ENCODE measurements around the gene BICRA.

The BICRA gene

GRCh38 chr19:47657719-47658118 is 48.8 kb downstream of the BICRA start (continued):
- TF ChIP-seq POU6F1 (CRISPR knock-in tag; IDR thresholded peaks at IDR 0.05; ENCODE audit: borderline replicate concordance, low read depth) (no peak), TOX (CRISPR knock-in tag; IDR thresholded peaks at IDR 0.05; ENCODE audit: borderline replicate concordance) (no peak)

- TF ChIP-seq BACH2 (CRISPR knock-in tag; IDR thresholded peaks at IDR 0.05; ENCODE audit: borderline replicate concordance), result no peak
- TF ChIP-seq PPARA (CRISPR knock-in tag; IDR thresholded peaks at IDR 0.05; ENCODE audit: borderline replicate concordance), result no peak
- TF ChIP-seq PATZ1 (CRISPR knock-in tag; IDR thresholded peaks at IDR 0.05; ENCODE audit: borderline replicate concordance), result no peak
- TF ChIP-seq ARNTL (CRISPR knock-in tag; IDR thresholded peaks at IDR 0.05; ENCODE audit: borderline replicate concordance, low read depth), result no peak
- TF ChIP-seq POU6F1 (CRISPR knock-in tag; IDR thresholded peaks at IDR 0.05; ENCODE audit: borderline replicate concordance, low read depth), result no peak
- TF ChIP-seq ZNF565 (CRISPR knock-in tag; conservative IDR thresholded peaks at IDR 0.05; ENCODE audit: low read depth), result no peak
- TF ChIP-seq TSHZ2 (CRISPR knock-in tag; IDR thresholded peaks at IDR 0.05), result no peak
- no peak for TF ChIP-seq ZFP30 (CRISPR knock-in tag; IDR thresholded peaks at IDR 0.05)
- TF ChIP-seq ZFP3 (CRISPR knock-in tag; IDR thresholded peaks at IDR 0.05), result no peak
- TF ChIP-seq CSRNP3 (CRISPR knock-in tag; IDR thresholded peaks at IDR 0.05), result no peak
- no peak for TF ChIP-seq TOX (CRISPR knock-in tag; IDR thresholded peaks at IDR 0.05; ENCODE audit: borderline replicate concordance)
- no peak for TF ChIP-seq RARB (CRISPR knock-in tag; IDR thresholded peaks at IDR 0.05)
- TF ChIP-seq GLIS3 (CRISPR knock-in tag; IDR thresholded peaks at IDR 0.05), result no peak
- ATAC-seq, result no peak
Observed at GRCh38 chr19:47658431-47659348, 49.8 kb downstream of the BICRA start.

GRCh38 chr19:47660435-47660832 is 51.5 kb downstream of the BICRA start:
- ATAC-seq, result no peak
- no peak for TF ChIP-seq BACH2 (CRISPR knock-in tag; IDR thresholded peaks at IDR 0.05; ENCODE audit: borderline replicate concordance)
- no peak for TF ChIP-seq ZNF8 (CRISPR knock-in tag; IDR thresholded peaks at IDR 0.05)
- no peak for TF ChIP-seq GLIS3 (CRISPR knock-in tag; IDR thresholded peaks at IDR 0.05)
- TF ChIP-seq ZC3H10 (CRISPR knock-in tag; IDR thresholded peaks at IDR 0.05), result no peak
- TF ChIP-seq RARB (CRISPR knock-in tag; IDR thresholded peaks at IDR 0.05), result no peak
- no peak for TF ChIP-seq CSDC2 (CRISPR knock-in tag; IDR thresholded peaks at IDR 0.05)
- TF ChIP-seq TCF4 (CRISPR knock-in tag; IDR thresholded peaks at IDR 0.05; ENCODE audit: borderline replicate concordance), result no peak
- TF ChIP-seq POU6F1 (CRISPR knock-in tag; IDR thresholded peaks at IDR 0.05; ENCODE audit: borderline replicate concordance, low read depth), result no peak
- TF ChIP-seq TSHZ2 (CRISPR knock-in tag; IDR thresholded peaks at IDR 0.05), result no peak
- TF ChIP-seq OSR1 (CRISPR knock-in tag; IDR thresholded peaks at IDR 0.05), result no peak
- no peak for TF ChIP-seq PPARA (CRISPR knock-in tag; IDR thresholded peaks at IDR 0.05; ENCODE audit: borderline replicate concordance)
- no peak for TF ChIP-seq ZFP30 (CRISPR knock-in tag; IDR thresholded peaks at IDR 0.05)
- no peak for TF ChIP-seq ZFP3 (CRISPR knock-in tag; IDR thresholded peaks at IDR 0.05)
- TF ChIP-seq ZNF70 (CRISPR knock-in tag; IDR thresholded peaks at IDR 0.05), result no peak
- TF ChIP-seq ISL1 (CRISPR knock-in tag; IDR thresholded peaks at IDR 0.05), result no peak

All from SK-N-SH treated with all-trans-retinoic acid at 6 μM for 48 hours (cell line).